Measurements from ENCODE around the gene RHBDD3.
"Not testable (repeated sequence)": the region's sequence is repeated elsewhere in the genome, so short reads cannot be mapped to it uniquely, and the experiment has no call there.

The RHBDD3 gene

DNA sequence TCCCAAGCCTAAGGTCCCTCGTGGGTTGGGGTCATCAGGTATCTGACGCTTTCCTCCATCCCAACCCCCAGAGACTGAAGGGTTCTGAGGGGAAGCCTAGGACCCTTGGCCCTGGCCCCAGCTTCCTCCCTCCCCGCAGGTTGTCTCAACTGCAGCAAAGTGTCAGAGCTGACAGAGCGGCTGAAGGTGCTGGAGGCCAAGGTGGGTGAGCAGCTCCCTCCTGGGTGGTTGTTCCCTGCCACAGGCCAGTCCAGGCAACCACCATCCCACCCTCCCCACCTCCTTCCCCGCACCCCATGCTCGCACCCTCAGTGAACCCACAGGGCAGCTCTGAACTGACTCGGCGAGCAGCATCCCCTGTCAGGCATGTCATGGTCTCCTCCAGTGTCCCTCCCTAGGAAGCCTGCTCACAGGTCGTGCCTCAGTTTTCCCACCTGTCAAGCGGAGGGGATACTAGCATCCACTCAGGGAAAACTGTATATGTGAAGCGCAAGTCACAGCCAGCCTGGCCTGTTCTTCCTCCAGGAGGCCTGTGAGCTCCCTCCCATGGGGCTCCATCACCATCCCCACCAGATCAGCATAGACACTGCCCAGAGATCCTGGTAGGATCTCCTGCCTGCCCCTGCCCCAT lies 41.3 kb downstream of the RHBDD3 start:
- Mint-ChIP-seq H3K27me3 (no peaks in the 10 kb centered on the region), H3K36me3 (ENCODE audit: low read depth) (no peaks in the 10 kb centered on the region), H3K27ac (no peak overlapping the region), H3K9me3 (no peaks in the 10 kb centered on the region), H3K4me1 (ENCODE audit: low read depth) (no peaks in the 10 kb centered on the region), H3K4me3 (no peak overlapping the region)
- DNase-seq = no peak

GRCh38 chr22:29225422-29226090 lies 42.2 kb downstream of the RHBDD3 start:
- DNase-seq = no peak
- Mint-ChIP-seq H3K27me3 (no peaks in the 10 kb centered on the region), H3K4me3 (no peak overlapping the region), H3K4me1 (ENCODE audit: low read depth) (no peaks in the 10 kb centered on the region), H3K9me3 (no peaks in the 10 kb centered on the region), H3K36me3 (ENCODE audit: low read depth) (no peaks in the 10 kb centered on the region), H3K27ac (no peak overlapping the region)

- Mint-ChIP-seq H3K36me3 (ENCODE audit: low read depth) (no peaks in the 10 kb centered on the region), H3K9me3 (no peaks in the 10 kb centered on the region), H3K4me3 (no peak overlapping the region), H3K4me1 (ENCODE audit: low read depth) (no peaks in the 10 kb centered on the region), H3K27me3 (no peaks in the 10 kb centered on the region), H3K27ac (no peak overlapping the region)
- no peak for DNase-seq
Observed at GRCh38 chr22:29224859-29225410, 42.8 kb downstream of the RHBDD3 start.

DNA sequence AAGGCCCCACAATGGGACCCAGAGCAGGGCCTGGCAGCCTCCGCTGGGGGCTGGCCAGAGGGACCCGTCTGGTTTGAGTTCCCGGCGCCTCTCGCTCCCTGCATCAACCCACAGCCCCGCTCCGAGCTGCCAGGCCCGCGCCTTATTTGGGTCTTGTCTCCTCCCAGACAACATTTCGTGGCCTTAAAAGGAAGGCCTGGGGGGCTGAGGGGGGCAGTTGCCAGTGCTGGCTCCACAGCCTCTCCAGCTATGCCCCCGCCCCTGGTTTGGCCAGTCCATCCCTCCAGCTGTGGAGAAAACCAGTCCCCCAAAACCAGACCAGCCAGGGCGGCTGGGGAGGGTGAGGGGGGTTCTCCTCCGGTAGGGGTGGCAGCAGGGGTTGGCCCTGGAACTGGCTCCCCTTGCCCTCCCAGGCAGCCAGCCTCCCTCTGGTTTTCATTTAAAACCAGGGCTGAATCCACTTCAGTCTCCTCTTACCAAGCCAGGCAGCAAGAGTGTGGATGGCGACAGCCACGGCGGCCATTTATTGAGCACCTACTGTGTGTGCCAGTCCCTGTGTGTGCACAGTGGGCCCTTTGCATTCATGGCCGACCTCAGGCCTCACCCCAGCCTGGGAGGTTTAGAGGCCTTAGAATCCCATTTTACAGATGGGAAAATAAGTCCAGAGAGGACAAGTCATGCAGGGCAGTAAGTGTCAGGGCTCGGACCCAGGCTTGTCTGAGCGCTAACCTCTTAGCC lies 43.5 kb downstream of the RHBDD3 start:
- no peak overlapping the region for H3K4me3 Mint-ChIP-seq
- no peak for DNase-seq

DNA sequence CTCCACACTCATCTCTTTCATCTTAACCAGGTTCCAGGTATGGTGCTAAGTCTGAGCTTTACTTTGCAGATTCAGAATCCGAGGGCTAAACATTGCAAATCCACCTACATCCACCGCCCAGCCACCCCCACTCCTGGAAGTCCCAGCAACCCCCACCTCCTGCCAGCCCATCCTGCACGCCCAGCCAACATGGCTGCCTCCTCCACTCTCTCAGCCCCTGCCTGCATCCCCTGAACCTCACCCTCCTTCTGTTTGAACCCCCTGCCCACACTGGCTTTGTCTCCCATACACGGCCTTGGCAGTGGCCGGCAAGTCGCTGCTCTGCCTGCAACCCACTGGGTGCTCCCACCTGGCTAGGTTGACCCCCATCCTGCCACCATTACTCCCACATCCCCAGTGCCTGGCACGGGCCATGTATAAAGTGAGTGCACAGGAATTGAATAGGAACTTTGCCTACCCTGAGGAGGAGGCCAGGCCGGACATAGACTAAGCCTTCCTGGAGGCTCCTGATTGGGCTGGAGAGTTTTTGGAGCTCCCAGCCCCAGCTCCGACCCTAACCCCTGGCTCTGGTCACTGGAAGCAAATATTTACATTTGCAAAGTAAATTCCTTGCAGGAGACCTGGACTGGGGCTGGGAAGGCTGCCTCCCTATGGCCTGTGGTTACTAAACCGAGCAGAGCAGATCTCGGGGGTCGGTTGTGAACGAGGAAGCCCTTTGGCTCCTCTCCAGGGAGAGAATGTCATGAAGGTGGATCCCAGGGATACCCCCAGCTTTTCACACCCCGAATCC lies 47.7 kb downstream of the RHBDD3 start:
- Mint-ChIP-seq H3K27ac (no peak overlapping the region), H3K9me3 (no peaks in the 10 kb centered on the region), H3K4me3 (no peak overlapping the region), H3K4me1 (ENCODE audit: low read depth) (no peaks in the 10 kb centered on the region), H3K27me3 (no peaks in the 10 kb centered on the region), H3K36me3 (ENCODE audit: low read depth) (no peaks in the 10 kb centered on the region)
- DNase-seq = no peak

More for the DNA sequence above, 43.5 kb downstream of the RHBDD3 start:
- Mint-ChIP-seq H3K36me3 (ENCODE audit: low read depth) (no peaks in the 10 kb centered on the region), H3K9me3 (no peaks in the 10 kb centered on the region), H3K27me3 (no peaks in the 10 kb centered on the region), H3K4me1 (ENCODE audit: low read depth) (no peaks in the 10 kb centered on the region), H3K27ac (no peak overlapping the region)

- not testable (repeated sequence) for H3K4me1 Mint-ChIP-seq (ENCODE audit: low read depth); H3K27me3 Mint-ChIP-seq; H3K4me3 Mint-ChIP-seq; DNase-seq; H3K9me3 Mint-ChIP-seq; H3K36me3 Mint-ChIP-seq (ENCODE audit: low read depth); H3K27ac Mint-ChIP-seq
Observed at GRCh38 chr22:29219409-29219782, 48.4 kb downstream of the RHBDD3 start.

DNA sequence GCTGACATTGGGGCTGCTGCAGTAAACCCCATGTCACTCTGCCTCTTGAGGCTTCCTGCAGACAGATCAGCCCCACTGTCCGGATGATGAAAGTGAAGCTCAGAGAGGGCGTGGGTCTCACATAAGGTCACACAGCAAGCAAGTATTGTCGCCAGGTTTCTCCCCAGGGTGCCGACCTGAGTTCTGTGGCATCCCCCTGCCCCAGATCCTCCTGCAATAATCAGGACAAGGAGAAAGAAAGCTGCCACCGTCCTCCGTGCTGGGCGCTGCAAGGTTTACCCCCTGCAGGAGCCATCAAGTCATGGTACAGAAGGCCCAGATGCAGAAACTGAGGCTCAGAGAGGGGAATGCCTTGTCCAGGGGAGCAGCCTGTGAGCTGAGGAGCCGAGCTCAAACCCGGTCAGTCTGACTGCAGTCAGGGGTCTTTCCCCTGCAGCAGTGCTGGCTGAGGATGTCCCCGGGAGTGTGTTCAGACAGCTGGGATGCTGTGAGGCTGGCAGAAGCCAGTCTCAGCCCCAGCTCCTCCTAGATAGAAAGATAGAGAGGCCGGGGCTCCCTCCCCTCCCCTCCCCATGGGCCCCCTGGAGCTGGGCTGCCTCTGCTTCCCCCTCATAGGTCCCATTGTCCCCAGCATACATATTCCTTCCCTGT lies 48.9 kb downstream of the RHBDD3 start:
- DNase-seq = no peak
- H3K27ac Mint-ChIP-seq = no peak overlapping the region
- H3K9me3 Mint-ChIP-seq = no peaks in the 10 kb centered on the region
- H3K36me3 Mint-ChIP-seq (ENCODE audit: low read depth) = no peaks in the 10 kb centered on the region
- no peaks in the 10 kb centered on the region for H3K27me3 Mint-ChIP-seq
- H3K4me1 Mint-ChIP-seq (ENCODE audit: low read depth) = no peaks in the 10 kb centered on the region
- no peak overlapping the region for H3K4me3 Mint-ChIP-seq

GRCh38 chr22:29217827-29218757 lies 49.7 kb downstream of the RHBDD3 start:
- DNase-seq = no peak
- Mint-ChIP-seq H3K9me3 (no peaks in the 10 kb centered on the region), H3K27me3 (no peaks in the 10 kb centered on the region), H3K36me3 (ENCODE audit: low read depth) (no peaks in the 10 kb centered on the region), H3K4me3 (no peak overlapping the region), H3K4me1 (ENCODE audit: low read depth) (no peaks in the 10 kb centered on the region), H3K27ac (no peak overlapping the region)

DNA sequence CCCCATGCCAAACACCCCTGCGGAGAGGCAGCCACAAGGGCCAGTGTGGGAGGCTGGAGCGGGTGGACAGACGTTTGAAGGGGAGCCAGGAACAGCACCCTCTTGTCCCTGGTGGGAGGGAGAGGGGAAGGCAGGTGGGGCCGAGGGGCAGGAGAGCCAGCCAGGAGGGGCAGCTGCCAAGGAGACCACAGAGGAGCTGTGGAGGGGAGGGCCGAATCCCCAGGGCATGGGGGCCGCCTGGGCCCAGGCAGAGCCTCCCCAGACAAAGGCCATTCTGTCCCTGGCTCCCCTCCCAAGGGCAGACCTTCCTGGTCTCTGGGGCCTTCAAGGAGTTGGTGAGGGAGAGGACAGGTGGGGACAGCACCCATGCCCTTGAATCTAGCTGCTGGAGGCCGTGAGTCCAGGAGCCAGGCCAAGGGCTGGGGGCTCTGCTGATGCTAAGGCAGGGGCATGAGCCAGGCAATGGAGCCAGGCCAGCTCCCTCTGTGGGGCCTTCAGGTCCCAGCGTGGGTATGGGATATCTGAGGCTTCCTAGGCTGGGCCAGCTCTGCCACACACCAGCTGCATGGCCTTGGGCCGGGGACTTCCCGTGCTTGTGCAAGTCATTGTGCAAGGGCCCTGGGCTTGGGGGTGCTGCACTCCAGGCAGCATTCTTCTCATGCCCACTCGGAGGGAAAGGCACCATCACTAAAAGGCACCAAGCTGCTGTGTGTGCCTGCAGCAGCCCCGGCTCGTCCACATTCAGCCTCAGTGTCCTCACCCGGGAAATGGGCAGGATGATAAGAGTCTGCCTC lies 50.7 kb downstream of the RHBDD3 start:
- no peaks in the 10 kb centered on the region for H3K36me3 Mint-ChIP-seq (ENCODE audit: low read depth)
- no peak overlapping the region for H3K4me3 Mint-ChIP-seq
- no peak overlapping the region for H3K27ac Mint-ChIP-seq
- no peaks in the 10 kb centered on the region for H3K4me1 Mint-ChIP-seq (ENCODE audit: low read depth)
- no peaks in the 10 kb centered on the region for H3K9me3 Mint-ChIP-seq
- DNase-seq = no peak
- no peaks in the 10 kb centered on the region for H3K27me3 Mint-ChIP-seq

DNA sequence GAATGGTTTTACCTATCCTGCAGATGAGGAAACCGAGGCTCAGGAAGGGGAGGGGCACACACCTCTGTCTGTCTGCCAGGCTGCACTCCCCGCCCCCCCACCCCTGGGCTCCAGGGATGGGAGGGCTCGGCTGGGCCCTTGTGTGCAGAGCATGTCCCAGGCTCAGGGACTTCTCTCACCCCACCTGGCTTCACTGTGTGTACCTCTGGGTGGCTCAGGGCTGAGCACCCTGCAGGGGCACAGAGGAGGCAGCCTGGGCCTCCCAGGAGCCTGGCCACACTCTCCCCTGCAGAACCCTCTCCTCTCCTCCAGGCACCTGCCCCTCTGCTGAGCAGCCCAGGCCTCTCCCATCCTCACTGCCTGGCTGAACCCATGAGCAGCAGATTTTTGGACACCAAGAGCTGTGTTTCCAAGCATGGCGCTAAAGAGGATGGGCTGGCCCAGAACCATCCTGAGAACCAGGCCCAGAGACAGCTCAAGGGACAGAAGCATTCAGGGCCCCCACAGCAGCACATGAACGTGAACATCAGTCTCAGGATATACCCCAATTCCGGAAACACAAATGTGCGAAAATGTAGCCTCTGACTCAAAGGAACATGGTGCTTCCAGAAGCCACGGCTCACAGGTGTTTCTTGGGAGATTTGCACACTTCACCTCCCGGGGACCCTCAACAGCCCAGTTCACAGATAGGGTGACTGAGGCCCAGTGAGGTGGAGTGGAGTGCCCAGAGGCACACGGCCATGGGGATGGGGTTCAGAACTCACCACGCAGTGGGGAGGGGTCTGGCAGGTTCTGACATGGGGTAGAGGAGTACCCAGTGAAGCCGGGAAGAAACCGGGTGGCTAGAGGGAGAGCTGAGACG lies 51.5 kb downstream of the RHBDD3 start:
- Mint-ChIP-seq H3K9me3 (no peaks in the 10 kb centered on the region), H3K36me3 (ENCODE audit: low read depth) (no peaks in the 10 kb centered on the region), H3K27me3 (no peaks in the 10 kb centered on the region), H3K4me3 (no peak overlapping the region), H3K4me1 (ENCODE audit: low read depth) (no peaks in the 10 kb centered on the region), H3K27ac (no peak overlapping the region)
- no peak for DNase-seq

DNA sequence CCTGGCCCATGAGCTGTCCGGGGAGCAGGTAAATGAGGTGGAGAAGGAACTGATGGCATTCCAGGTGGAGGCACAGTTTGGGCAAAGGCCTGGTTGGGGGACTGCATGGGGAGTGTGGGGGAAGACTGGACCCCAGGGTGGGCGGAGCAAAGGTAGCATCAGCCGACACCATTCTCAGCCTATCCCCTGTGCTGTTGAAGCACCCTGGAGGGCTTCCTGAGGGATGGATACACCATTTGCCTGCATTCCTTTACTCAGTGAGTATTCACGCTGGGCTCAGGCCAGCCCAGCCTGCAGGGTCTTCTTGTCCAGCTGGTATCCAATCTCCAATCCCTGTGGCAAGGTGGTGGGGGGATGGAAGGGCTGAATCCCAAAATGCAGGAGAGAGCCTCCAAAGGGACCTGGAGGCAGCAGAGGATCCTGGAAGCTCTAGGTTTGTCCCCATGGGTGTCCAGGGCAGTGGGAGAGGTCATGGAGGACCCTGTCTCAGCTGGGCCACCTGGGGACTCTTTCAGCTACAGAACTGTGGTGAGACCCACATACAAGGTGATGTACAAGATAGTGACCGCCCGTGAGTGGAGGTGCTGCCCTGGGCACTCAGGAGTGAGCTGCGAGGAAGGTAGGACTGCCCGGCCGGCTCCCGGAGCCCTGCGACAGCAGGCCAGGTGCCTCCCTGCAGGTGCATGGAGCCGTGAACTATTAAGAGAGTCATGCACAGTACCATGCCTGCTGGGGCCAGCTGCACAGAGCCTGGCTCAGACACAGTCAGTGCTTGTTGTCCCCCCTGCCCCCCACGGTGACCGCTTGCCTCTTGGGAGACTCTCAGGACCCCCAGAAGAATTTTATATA lies 52.5 kb downstream of the RHBDD3 start:
- H3K4me3 Mint-ChIP-seq = no peak overlapping the region
- no peak for DNase-seq
- H3K27me3 Mint-ChIP-seq = no peaks in the 10 kb centered on the region
- peak overlapping the region; percentile 37 for H3K27ac Mint-ChIP-seq
- H3K4me1 Mint-ChIP-seq (ENCODE audit: low read depth) = no peaks in the 10 kb centered on the region
- H3K36me3 Mint-ChIP-seq (ENCODE audit: low read depth) = no peaks in the 10 kb centered on the region
- H3K9me3 Mint-ChIP-seq = no peaks in the 10 kb centered on the region

Measured in activated T-cell treated with anti-CD3 and anti-CD28 coated beads, Interleukin-2, amount 50 U/mL, for 24 hours (primary cell).